Measurements from ENCODE around the gene ARL4C.

ARL4C gene

DNA sequence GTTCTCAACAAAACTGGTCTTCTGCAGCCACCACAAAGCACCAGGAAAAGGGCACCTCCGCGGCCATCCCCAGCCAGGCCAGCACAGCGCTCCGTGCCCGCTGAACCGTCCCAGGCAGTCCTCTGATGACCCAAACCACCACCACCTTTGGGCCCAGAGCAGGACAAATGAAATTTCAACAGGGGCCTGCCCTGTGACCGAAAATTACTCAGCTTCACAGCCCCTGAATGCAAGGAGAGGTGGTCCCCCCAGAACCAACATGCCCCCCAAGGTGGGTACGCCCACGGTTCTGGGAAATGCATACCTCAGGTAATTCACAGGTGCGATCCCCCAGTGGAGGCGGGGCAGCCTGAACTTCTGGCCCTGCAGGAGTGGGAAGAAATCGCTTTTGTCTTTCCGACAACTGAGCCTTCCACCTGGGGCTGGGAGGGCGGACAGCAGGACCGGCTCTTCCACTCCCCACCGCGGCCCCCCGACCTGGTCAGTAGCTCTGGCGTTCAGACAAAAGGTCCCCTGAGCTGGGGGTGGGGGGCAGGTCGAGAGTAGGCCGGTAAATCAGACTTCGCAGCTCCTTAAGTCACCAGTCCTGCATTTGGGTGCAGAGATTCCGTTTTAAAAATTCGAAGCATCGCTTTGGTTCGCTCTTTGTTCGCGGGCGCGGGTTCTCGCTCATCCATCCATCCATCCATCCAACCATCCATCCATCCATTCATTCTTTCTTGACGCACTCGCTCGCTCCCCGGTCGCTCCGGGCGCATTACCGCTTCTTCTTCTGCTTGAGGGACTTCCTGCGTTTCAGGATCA, 1.4 kb downstream of the ARL4C start:
- peak overlapping the region; percentile 74; the same call in 1 of the 2 replicates for H2AFZ ChIP-seq (ENCODE audit: low read length)
- H3F3A ChIP-seq (ENCODE audit: low read depth) = peaks cover 8% of the 10 kb centered on the region; the same call in 1 of the 2 replicates
- H3K27me3 ChIP-seq (ENCODE audit: insufficient read depth, low read length, poor library complexity, severe bottlenecking) = no peaks in the 10 kb centered on the region
- peak overlapping the region; percentile 93 for H3K4me2 ChIP-seq (ENCODE audit: low read depth, low read length, poor library complexity, severe bottlenecking)
- H3K9me2 ChIP-seq (replicated peaks; ENCODE audit: low read depth, low read length) = no peaks in the 10 kb centered on the region
- peaks cover 21% of the 10 kb centered on the region for H4K20me1 ChIP-seq (ENCODE audit: insufficient read depth, low read length, poor library complexity, severe bottlenecking)
- H3K36me3 ChIP-seq (ENCODE audit: insufficient read depth, low read length) = no peaks in the 10 kb centered on the region
- peak overlapping the region; percentile 81 for H3K9ac ChIP-seq (ENCODE audit: low read depth, low read length, poor library complexity, severe bottlenecking)
- TF ChIP-seq EZH2phosphoT487 (IDR thresholded peaks at IDR 0.05; ENCODE audit: borderline replicate concordance) = no peak
- TF ChIP-seq, protein P1, sequence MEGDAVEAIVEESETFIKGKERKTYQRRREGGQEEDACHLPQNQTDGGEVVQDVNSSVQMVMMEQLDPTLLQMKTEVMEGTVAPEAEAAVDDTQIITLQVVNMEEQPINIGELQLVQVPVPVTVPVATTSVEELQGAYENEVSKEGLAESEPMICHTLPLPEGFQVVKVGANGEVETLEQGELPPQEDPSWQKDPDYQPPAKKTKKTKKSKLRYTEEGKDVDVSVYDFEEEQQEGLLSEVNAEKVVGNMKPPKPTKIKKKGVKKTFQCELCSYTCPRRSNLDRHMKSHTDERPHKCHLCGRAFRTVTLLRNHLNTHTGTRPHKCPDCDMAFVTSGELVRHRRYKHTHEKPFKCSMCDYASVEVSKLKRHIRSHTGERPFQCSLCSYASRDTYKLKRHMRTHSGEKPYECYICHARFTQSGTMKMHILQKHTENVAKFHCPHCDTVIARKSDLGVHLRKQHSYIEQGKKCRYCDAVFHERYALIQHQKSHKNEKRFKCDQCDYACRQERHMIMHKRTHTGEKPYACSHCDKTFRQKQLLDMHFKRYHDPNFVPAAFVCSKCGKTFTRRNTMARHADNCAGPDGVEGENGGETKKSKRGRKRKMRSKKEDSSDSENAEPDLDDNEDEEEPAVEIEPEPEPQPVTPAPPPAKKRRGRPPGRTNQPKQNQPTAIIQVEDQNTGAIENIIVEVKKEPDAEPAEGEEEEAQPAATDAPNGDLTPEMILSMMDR (conservative IDR thresholded peaks at IDR 0.05; ENCODE audit: low read length) = no peak
- H3K4me1 ChIP-seq (ENCODE audit: insufficient read depth, low read length, poor library complexity, severe bottlenecking) = peaks cover 44% of the 10 kb centered on the region
- peaks cover 51% of the 10 kb centered on the region for H3K79me2 ChIP-seq (ENCODE audit: insufficient read depth, low read length)
- peak overlapping the region; percentile 80 for H3K4me3 ChIP-seq (ENCODE audit: low read length, poor library complexity, severe bottlenecking)
- no peaks in the 10 kb centered on the region for H3K9me3 ChIP-seq (ENCODE audit: insufficient read depth, low read depth, low read length)

GRCh38 chr2:234494361-234495250, 2.3 kb downstream of the ARL4C start:
- H3K36me3 ChIP-seq (ENCODE audit: insufficient read depth, low read length) = no peaks in the 10 kb centered on the region
- H3K9ac ChIP-seq (ENCODE audit: low read depth, low read length, poor library complexity, severe bottlenecking) = peak overlapping the region; percentile 81
- H3K9me2 ChIP-seq (replicated peaks; ENCODE audit: low read depth, low read length) = no peaks in the 10 kb centered on the region
- TF ChIP-seq EZH2phosphoT487 (IDR thresholded peaks at IDR 0.05; ENCODE audit: borderline replicate concordance) = no peak
- TF ChIP-seq, protein P1 (conservative IDR thresholded peaks at IDR 0.05; ENCODE audit: low read length) = no peak
- peak overlapping the region; percentile 93 for H3K4me2 ChIP-seq (ENCODE audit: low read depth, low read length, poor library complexity, severe bottlenecking)
- H3K4me3 ChIP-seq (ENCODE audit: low read length, poor library complexity, severe bottlenecking) = peak overlapping the region; percentile 80
- peaks cover 52% of the 10 kb centered on the region for H3K4me1 ChIP-seq (ENCODE audit: insufficient read depth, low read length, poor library complexity, severe bottlenecking)
- H3K27me3 ChIP-seq (ENCODE audit: insufficient read depth, low read length, poor library complexity, severe bottlenecking) = no peaks in the 10 kb centered on the region
- H3K79me2 ChIP-seq (ENCODE audit: insufficient read depth, low read length) = peaks cover 51% of the 10 kb centered on the region
- H4K20me1 ChIP-seq (ENCODE audit: insufficient read depth, low read length, poor library complexity, severe bottlenecking) = peaks cover 21% of the 10 kb centered on the region
- H3K9me3 ChIP-seq (ENCODE audit: insufficient read depth, low read depth, low read length) = no peaks in the 10 kb centered on the region
- 0 out of 2 replicates have a peak, but pooled peaks cover 5% of the 10 kb centered on the region for H3F3A ChIP-seq (ENCODE audit: low read depth)
- H2AFZ ChIP-seq (ENCODE audit: low read length) = no peak overlapping the region

DNA sequence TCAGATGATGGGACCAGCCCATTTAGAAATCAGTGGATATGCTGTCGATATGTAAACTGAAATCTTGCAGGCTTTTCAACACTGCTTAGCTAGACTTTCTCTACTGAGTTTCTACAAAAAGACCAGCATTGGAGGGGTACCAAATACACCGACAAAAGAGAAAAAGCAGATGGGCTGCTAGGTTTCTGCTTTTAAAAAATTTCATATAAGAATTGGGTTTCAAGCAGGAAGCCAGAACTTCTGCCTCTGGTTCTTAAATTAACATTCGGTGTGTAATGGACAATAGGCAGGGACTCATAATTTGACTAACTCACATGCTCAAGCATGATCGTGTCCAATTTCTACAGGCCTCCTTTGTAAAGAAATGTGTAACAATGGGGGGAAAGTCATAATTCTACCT, 3.1 kb downstream of the ARL4C start:
- peaks cover 51% of the 10 kb centered on the region for H3K79me2 ChIP-seq (ENCODE audit: insufficient read depth, low read length)
- no peaks in the 10 kb centered on the region for H3K27me3 ChIP-seq (ENCODE audit: insufficient read depth, low read length, poor library complexity, severe bottlenecking)
- H3K9me3 ChIP-seq (ENCODE audit: insufficient read depth, low read depth, low read length) = no peaks in the 10 kb centered on the region
- H3K4me2 ChIP-seq (ENCODE audit: low read depth, low read length, poor library complexity, severe bottlenecking) = peak overlapping the region; percentile 93
- no peak for TF ChIP-seq EZH2phosphoT487 (IDR thresholded peaks at IDR 0.05; ENCODE audit: borderline replicate concordance)
- TF ChIP-seq, protein P1 (conservative IDR thresholded peaks at IDR 0.05; ENCODE audit: low read length) = no peak
- H4K20me1 ChIP-seq (ENCODE audit: insufficient read depth, low read length, poor library complexity, severe bottlenecking) = peaks cover 21% of the 10 kb centered on the region
- H3K9ac ChIP-seq (ENCODE audit: low read depth, low read length, poor library complexity, severe bottlenecking) = peak overlapping the region; percentile 81
- H3K9me2 ChIP-seq (replicated peaks; ENCODE audit: low read depth, low read length) = no peaks in the 10 kb centered on the region
- H3K4me1 ChIP-seq (ENCODE audit: insufficient read depth, low read length, poor library complexity, severe bottlenecking) = peaks cover 58% of the 10 kb centered on the region
- 0 out of 2 replicates have a peak, but pooled peaks cover 4% of the 10 kb centered on the region for H3F3A ChIP-seq (ENCODE audit: low read depth)
- H2AFZ ChIP-seq (ENCODE audit: low read length) = no peak overlapping the region
- peak overlapping the region; percentile 80 for H3K4me3 ChIP-seq (ENCODE audit: low read length, poor library complexity, severe bottlenecking)
- no peaks in the 10 kb centered on the region for H3K36me3 ChIP-seq (ENCODE audit: insufficient read depth, low read length)
